GM12892 (cell line): ENCODE data around the gene INTS15.
"Not testable (repeated sequence)": the region's sequence is repeated elsewhere in the genome, so short reads cannot be mapped to it uniquely, and the experiment has no call there.

Experiments
- DNase-seq: peaks from one replicate; pipeline ENCODE4 v3.0.0; 2011; ENCODE audit not compliant: insufficient read length
- FAIRE-seq: peaks from 2 replicates; lab custom pipeline; 2011; peaks lifted over from hg19 to GRCh38; lab: Jason Lieb, UNC
- POLR2A ChIP-seq: IDR thresholded peaks from 2 replicates; pipeline ENCODE4 v1.6.1; 2011; ENCODE audit warnings: low read depth, low read length, control low read depth
- POLR2AphosphoS5 ChIP-seq: IDR thresholded peaks from 2 replicates; pipeline ENCODE4 v1.6.1; 2011; ENCODE audit warnings: low read depth, low read length, control low read depth
- TAF1 ChIP-seq: IDR thresholded peaks from 2 replicates; pipeline ENCODE4 v1.6.1; 2011; ENCODE audit warnings: low read depth, mild to moderate bottlenecking, control low read depth, low read length, borderline replicate concordance

The INTS15 gene

DNA sequence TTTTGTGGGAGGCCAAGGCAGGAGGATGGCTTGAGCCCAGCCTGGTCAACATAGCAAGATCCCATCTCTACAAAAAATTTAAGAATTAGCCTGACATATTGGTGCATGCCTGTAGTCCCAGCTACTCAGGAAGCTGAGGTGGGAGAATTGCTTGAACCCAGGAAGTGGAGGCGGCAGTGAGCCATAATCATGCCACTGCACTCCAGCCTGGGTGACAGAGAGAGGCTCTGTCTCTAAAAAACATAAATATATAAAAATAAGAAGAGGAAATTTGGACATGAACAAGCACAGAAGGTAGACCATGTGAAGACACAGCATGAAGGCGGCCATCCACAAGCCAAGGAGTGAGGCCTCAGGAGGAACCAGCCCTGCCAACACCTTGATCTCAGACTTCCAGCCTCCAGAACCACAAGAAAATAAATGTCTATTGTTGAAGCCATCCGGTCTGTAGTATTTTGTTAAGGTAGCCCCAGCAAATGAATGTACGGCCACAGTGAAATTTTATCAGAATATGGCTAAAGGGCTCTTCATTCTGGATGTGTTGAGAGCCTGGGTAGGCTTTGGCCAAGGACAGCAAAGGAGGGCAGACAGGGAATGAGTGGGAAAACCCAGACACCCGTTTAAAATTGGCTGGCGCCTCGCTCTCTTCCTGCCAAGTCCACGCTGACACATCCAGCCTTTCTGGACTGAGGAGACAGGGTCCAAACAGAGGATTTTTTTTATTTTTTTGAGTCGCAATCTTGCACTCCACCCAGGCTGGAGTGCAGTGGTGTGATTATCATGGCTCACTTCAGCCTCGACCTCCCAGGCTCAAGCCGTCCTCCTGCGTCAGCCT is 25.7 kb upstream of the INTS15 start:
- FAIRE-seq (no peak), DNase-seq (no peak)
- TF ChIP-seq POLR2A = no peak
- no peak for TF ChIP-seq TAF1
- no peak for TF ChIP-seq POLR2AphosphoS5

DNA sequence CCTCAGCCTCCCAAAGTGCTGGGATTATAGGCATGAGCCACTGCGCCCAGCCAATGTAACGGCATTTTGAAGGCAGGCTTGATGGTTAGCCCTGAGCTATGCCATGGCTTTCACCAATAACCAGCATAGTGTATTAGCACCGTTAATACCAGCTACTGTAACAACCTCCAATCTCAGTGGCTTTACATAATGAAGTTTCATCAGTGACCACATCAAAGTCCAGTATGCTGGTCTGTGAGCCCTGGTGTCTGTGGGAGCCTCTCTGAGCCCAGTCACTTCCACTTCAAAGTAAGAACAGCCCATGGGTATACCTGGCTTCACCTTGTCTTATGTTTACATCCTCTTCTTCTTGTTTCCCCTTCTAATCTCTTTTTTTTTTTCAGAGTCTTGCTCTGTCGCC is 24.2 kb upstream of the INTS15 start:
- TF ChIP-seq TAF1 (no peak), POLR2A (no peak), POLR2AphosphoS5 (no peak)
- DNase-seq (no peak), FAIRE-seq (no peak)

DNA sequence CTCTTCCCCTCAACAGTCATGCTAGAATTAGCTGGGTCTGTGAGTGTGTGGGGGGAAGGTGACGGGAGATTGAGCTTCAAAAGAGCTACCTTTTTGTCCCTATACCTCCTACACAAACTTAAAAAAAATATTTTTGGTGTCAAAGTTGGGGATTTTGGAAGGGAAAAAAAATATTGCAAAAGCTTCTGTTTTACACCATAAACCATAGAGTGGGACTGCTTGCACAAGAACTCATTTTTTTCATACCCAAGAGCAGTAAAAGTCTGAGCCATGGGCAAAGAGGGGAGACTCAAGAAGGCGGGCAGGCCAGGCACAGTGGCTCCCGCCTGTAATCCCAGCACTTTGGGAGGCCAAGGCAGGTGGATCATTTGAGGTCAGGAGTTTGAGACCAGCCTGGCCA is 21.9 kb upstream of the INTS15 start:
- FAIRE-seq (no peak), DNase-seq (no peak)
- TF ChIP-seq POLR2AphosphoS5 (no peak), POLR2A (no peak), TAF1 (no peak)

DNA sequence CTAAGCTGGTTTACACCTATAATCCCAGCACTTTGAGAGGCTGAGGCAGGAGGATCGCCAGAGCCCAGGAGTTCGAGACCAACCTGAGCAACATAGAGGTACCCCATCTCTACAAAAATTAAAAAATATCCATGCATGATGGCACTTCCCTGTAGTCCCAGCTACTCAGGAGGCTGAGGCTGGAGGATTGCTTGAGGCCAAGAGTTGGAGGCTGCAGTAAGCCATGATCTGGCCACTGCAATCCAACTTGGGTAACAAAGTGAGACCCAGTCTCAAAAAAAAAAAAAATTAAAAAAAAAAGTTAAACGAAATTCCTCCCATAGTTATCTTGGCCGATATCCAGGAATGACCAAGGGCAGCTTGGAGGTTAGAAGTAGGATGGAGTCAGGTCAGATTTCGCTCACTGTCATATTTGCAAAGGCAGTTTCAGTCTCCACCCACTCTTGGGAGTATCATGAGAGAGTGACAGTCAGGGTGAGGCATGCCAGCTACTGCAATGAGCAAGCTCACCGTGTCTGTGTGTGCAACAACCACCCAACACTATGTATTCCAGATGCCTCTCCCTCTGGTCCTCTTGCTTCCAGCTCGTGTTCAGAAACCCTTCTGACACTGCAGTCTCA is 18.6 kb upstream of the INTS15 start:
- DNase-seq = no peak
- TF ChIP-seq TAF1 (no peak), POLR2AphosphoS5 (no peak), POLR2A (no peak)
- FAIRE-seq = no peak

DNA sequence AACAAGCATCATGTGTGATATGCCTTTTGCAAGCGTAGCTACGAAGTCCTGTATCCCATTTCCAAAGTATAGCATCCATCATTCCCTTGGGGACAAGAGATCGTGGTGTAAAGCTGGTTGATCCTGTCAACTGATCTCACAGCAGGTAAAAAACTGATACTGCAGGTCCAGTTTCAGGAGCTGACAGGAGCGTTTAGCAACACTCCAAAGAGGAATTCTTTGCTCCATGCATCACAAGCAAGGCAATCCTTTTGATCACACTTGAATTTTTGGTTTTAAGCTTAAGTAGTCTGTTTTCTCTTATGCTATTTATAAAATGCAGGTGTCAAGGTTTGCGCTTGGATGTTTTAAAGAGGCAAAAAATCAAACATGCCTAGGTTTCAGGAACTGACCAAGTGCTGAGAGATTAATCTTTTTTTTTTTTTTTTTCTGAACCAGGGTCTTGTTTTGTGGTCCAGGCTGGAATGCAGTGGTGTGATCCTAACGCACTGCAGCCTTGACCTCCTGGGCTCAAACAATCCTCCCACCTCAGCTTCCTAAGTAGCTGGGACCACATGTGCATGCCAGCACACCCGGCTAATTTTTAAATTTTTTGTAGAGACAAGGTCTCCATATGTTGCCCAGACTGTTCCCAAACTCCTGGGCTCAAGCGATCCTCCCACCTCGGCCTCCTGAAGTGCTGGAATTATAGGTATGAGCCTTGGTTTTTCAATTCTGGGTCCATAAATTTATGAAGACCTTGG is 14.4 kb upstream of the INTS15 start:
- TF ChIP-seq TAF1 (no peak), POLR2AphosphoS5 (no peak), POLR2A (no peak)
- DNase-seq = no peak
- no peak for FAIRE-seq

DNA sequence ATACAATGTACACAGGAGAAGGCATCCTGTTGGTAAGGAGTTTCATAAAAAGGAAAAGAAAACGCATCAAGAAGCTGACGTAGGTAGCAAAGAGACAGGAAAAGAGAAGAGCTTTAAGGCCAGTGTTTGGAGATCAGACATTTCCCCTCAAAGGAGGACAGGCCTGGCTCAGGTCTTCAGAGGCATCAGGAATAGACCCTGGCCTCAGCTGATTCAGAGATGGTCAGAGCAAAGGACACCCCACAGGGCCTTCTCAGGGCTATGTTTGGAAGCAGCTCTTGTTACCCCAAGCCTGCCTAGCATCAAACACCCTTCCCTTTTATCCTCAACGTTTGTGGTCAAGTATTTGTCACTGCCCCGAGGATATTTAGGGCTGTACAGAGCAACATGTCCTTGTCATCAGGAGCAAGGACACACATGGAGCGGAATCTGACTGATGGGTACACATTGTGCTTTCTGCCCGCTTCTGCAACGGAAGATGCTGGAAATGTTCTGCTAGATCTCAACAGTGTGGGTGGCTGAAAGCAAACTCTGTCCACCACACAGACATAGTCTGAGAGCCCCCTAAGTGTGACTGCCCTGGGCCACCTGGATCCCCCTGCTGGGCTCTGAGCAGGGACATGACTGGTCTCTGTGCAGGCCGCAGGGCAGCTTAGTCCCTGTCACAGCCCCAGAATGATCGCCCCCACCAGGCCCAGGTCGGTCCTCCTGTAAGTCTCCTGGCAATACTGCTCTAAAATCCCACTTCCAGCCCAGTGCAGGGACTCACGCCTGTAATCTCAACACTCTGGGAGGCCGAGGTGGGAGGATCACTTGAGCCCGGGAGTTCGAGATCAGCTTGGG is 13.6 kb upstream of the INTS15 start:
- no peak for TF ChIP-seq POLR2A
- FAIRE-seq = no peak
- no peak for DNase-seq

DNA sequence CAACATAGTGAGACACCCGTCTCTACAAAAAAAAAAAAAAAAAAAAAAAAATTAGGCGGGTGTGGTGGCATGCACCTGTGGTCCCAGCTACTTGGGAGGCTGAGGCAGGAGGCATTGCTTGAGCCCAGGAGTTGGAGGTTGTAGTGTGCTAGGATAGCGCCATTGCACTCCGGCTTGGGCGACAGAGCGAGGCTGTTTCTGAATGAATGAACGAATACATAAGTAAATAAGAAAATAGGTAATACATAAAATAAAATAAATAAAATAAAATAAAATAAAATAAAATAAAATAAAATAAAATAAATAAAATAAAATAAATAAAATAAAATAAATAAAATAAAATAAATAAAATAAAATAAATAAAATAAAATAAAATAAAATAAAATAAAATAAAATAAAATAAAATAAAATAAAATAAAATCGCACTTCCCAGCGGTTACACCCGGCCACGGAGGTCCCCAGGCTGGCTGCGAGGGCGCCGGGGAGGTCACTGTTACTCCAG is 12.9 kb upstream of the INTS15 start:
- not testable (repeated sequence) for FAIRE-seq, DNase-seq

DNA sequence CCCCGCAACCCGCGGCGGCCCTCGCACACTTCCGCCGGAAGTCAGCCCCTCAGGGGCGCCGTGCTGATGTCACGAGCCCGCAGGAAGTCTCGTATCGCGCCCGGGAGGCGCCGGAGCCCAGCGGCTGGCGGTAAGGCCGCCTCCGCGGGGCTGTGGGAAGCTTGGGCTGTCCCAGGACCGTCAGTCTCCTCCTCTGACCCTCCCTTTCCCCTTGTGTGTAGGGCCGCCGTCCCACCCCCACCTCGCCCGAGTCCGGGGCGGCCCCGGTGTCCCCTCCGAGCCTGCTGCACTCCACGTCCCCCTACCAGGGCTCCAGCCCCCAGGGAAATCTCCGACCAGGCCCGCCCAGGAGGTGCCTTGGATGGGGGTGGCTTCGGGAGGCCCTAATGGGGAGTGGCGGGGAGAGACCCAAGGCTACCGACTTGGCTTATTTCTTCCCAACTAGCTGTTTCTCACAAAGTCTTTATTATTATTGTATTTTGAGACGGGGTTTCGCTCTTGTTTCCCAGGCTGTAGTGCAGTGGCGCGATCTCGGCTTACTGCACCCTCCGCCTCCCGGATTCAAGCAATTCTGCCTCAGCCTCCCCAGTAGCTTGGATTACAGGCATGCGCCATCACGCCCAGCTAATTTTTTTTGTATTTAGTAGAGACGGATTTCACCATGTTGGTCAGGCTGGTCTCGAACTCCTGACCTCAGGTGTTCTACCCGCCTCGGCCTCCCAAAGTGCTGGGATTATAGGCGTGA is 12.3 kb upstream of the INTS15 start, which contains the start of gene ZDHHC4:
TSS of gene ZDHHC4 (plus strand) at position 86 of the 745 bp plus-strand sequence. CDS start 3,108 bp downstream, outside the sequence.
- peak; percentile 85 for TF ChIP-seq POLR2AphosphoS5
- peak; percentile 73; the same call in 1 of the 2 replicates for TF ChIP-seq TAF1
- TF ChIP-seq POLR2A = peak; percentile 94
- FAIRE-seq = peak; percentile 93
- peak; percentile 99 for DNase-seq

DNA sequence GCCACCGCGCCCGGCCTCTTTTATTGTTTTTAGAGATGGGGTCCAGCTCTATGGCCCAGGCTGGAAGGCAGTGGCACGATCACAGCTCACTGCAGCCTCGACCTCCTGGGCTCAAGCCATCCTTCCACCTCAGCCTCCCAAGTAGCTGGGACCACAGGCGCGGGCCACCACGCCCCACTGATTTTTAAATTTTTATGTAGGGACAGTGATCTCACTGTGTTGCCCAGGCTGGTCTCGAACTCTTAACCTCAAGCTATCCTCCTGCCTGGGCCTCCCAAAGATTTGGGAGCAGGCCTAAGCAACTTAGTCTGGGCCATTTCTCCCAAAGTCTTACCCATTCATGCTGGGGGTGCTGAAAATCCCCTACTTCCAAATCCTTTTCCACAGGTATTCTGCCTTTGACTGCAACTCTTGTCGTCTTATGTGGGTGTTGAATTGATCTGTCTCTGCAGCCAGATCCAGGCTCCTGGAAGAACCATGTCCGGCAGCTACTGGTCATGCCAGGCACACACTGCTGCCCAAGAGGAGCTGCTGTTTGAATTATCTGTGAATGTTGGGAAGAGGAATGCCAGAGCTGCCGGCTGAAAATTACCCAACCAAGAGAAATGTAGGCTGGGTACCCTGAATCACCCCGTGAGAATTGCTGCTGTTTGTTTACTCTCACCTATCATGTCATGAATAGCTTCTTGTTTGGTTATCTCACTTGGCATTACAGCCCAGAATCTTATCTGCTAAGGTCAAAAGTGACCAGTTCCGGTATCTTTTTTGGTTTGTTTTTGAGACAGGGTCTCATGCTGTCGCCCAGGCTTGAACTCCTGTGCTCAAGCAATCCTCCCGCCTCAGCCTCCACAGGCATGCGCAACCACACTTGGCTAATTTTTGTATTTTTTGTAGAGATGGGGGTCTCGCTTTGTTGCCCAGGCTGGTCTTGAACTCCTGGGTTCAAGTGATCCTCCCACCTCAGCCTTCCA is 11.4 kb upstream of the INTS15 start:
- FAIRE-seq = no peak
- TF ChIP-seq TAF1 (no peak), POLR2A (no peak), POLR2AphosphoS5 (no peak)

DNA sequence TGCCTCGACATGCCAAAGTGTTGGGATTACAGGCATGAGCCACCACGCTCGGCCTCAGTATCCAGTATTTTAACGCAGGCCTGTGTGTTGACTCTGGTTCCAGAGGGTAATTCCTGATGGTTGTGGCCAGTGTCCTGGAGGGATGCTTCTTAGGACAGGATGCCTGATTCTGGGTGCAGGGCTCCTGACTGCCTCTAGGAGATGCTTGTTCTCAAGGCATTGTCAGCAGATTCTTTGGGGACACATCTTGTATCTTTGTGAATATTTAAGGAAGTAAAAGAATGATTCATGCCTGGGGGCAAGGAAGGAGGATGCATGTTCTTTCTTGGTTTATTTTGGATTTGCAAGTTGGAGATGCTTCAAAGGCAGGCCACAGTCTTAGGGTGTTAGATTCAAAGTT is 10.4 kb upstream of the INTS15 start:
- TF ChIP-seq POLR2A = no peak
- no peak for TF ChIP-seq POLR2AphosphoS5
- no peak for TF ChIP-seq TAF1
- no peak for DNase-seq
- no peak for FAIRE-seq

More for the DNA sequence above, 11.4 kb upstream of the INTS15 start:
- no peak for DNase-seq

DNA sequence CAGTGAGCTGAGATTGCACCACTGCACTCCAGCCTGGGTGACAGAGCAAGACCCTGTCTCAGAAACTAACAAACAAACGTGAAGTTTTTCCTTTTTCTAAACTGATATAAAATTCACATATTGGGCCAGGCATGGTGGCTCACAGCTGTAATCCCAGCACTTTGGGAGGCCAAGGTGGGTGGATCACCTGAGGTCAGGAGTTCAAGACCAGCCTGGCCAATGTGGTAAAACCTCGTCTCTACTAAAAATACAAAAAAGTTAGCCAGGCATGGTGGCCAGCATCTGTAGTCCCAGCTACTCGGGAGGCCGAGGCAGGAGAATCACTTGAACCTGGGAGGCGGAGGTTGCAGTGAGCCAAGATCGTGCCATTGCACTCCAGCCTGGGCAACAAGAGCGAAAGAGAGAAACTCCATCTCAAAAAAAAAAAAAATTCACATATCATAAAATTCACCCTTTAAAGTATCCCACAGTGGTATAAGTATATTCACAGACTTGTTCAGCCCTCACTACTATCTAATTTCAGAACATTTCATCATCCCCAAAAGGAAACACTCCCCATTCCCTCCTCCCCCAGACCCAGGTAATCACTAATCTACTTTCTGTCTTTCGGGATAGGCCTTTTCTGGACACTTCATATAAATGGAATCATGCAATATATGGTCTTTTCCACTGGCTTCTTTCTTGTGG is 3.9 kb upstream of the INTS15 start:
- DNase-seq, FAIRE-seq: not testable (repeated sequence)
